Hepatocyte (in vitro differentiated cells): ENCODE data around the gene GPC3. TPM values are rescaled to one million over a fixed set of nuclear protein-coding genes. Genes with fewer than 3 reads are reported as not detected.

Source experiments
- DNase-seq: peaks from one replicate; pipeline ENCODE4 v3.0.0-alpha.2; 2016; ENCODE audit warnings: low spot score
- H2AFZ ChIP-seq: fragments of 200-600 bp; sonication (generic); 2 replicates; pipeline ENCODE4 v1.6.0; 2016; ENCODE audit warnings: antibody characterized with exemption, mild to moderate bottlenecking
- H3K27ac ChIP-seq: fragments of 200-600 bp; sonication (generic); 2 replicates; pipeline ENCODE4 v1.5.1; 2016; ENCODE audit warnings: mild to moderate bottlenecking
- H3K27me3 ChIP-seq: fragments of 200-600 bp; sonication (generic); 2 replicates; pipeline ENCODE4 v1.6.1; 2016
- H3K36me3 ChIP-seq: fragments of 200-600 bp; sonication (generic); replicated peaks from 2 replicates; pipeline ENCODE4 v1.5.1; 2016; ENCODE audit warnings: low read depth; ENCODE audit not compliant: insufficient read depth
- H3K4me1 ChIP-seq: fragments of 200-600 bp; sonication (generic); 2 replicates; pipeline ENCODE4 v1.5.1; 2016; ENCODE audit warnings: mild to moderate bottlenecking, moderate library complexity; ENCODE audit not compliant: insufficient read depth
- H3K4me2 ChIP-seq: fragments of 200-600 bp; sonication (generic); 2 replicates; pipeline ENCODE4 v1.6.0; 2016
- H3K4me3 ChIP-seq: fragments of 200-600 bp; sonication (generic); 2 replicates; pipeline ENCODE4 v1.5.1; 2016; ENCODE audit warnings: mild to moderate bottlenecking
- H3K79me2 ChIP-seq: fragments of 200-600 bp; sonication (generic); 2 replicates; pipeline ENCODE4 v1.6.0; 2017; ENCODE audit warnings: mild to moderate bottlenecking
- H3K9me2 ChIP-seq: fragments of 200-600 bp; sonication (generic); replicated peaks from 2 replicates; pipeline ENCODE4 v1.6.0; 2017; ENCODE audit warnings: mild to moderate bottlenecking; ENCODE audit not compliant: insufficient read depth
- H3K9me3 ChIP-seq: fragments of 200-600 bp; sonication (generic); 2 replicates; pipeline ENCODE4 v1.5.1; 2016; ENCODE audit warnings: low read depth, mild to moderate bottlenecking
- H4K20me1 ChIP-seq: fragments of 200-600 bp; sonication (generic); 2 replicates; pipeline ENCODE4 v1.6.0; 2016; ENCODE audit warnings: mild to moderate bottlenecking; ENCODE audit not compliant: insufficient read depth, poor library complexity, severe bottlenecking
- CTCF ChIP-seq: fragments of 200-600 bp; sonication (generic); IDR thresholded peaks from 2 replicates; pipeline ENCODE4 v1.5.1; 2016; ENCODE audit warnings: antibody characterized with exemption, mild to moderate bottlenecking; ENCODE audit not compliant: poor library complexity
- EZH2 ChIP-seq: fragments of 200-600 bp; sonication (generic); IDR thresholded peaks from 2 replicates; pipeline ENCODE4 v1.6.1; 2016; ENCODE audit warnings: antibody characterized with exemption, mild to moderate bottlenecking, borderline replicate concordance
- EZH2phosphoT487 ChIP-seq: fragments of 200-600 bp; sonication (generic); IDR thresholded peaks from one replicate; pipeline ENCODE4 v1.6.1; 2018; ENCODE audit warnings: antibody characterized with exemption, mild to moderate bottlenecking, low read depth, moderate library complexity; ENCODE audit not compliant: unreplicated experiment, severe bottlenecking
- WGBS: methylation state at CpG from one replicate; pipeline ENCODE4 v1.1.6; 2016; ENCODE audit warnings: low lambda C conversion rate; ENCODE audit errors: missing lambda C conversion rate; 5-methylcytosine and 5-hydroxymethylcytosine counted together
- polyA plus RNA-seq: library from polyadenylated mRNA; unstranded; fragments of >200 nt; fragmentation: Nextera tagmentation; extraction: Ambion mirVana; gene quantifications from 2 replicates; pipeline ENCODE4 v1.2.1, GENCODE V29; 2016
- total RNA-seq: library from RNA; depleted of rRNA; stranded (reverse); fragments of >200 nt; gene quantifications from 2 replicates; pipeline ENCODE4 v1.2.3, GENCODE V29; 2014

Gene GPC3
- total and polyA plus RNA-seq, 2 experiments from 2014 or later: 789 to 860 TPM

GRCh38 chrX:133537142-133537541 lies 448.3 kb downstream of the GPC3 start:
- Histone ChIP-seq H3K79me2 (no peaks in the 10 kb centered on the region), H3K36me3 (no peaks in the 10 kb centered on the region), H3K9me3 (no peaks in the 10 kb centered on the region), H3K27me3 (no peaks in the 10 kb centered on the region), H3K4me2 (no peak overlapping the region), H2AFZ (no peak overlapping the region), H4K20me1 (no peaks in the 10 kb centered on the region), H3K9me2 (no peaks in the 10 kb centered on the region), H3K27ac (no peak overlapping the region), H3K4me3 (no peak overlapping the region), H3K4me1 (no peaks in the 10 kb centered on the region)
- no peak for DNase-seq
- TF ChIP-seq CTCF (no peak), EZH2phosphoT487 (no peak)
- 70% methylated on average over 3 of the region's 3 CpGs for WGBS

DNA sequence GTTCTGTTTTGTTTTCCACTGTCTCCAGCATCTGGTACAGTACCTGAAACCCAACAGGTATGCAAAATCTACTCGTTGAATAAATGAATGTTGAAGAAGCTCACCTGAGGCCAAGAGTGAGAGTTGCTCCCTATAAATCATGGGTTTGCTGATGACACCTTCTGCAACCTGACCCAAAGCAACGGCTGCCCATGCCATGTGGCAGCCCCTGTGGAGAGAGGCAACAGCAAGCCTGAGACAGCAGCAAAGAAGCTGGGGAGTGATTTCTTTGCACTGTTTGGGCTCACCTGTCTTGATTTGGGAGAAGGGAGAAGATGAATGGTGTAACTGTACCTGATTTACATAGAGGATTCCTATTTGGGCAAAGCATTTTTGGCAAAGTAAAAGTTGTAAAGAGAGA lies 450.3 kb downstream of the GPC3 start:
- Histone ChIP-seq H4K20me1 (no peaks in the 10 kb centered on the region), H2AFZ (no peak overlapping the region), H3K9me3 (no peaks in the 10 kb centered on the region), H3K4me2 (no peak overlapping the region), H3K27ac (no peak overlapping the region), H3K36me3 (no peaks in the 10 kb centered on the region), H3K79me2 (no peaks in the 10 kb centered on the region), H3K9me2 (no peaks in the 10 kb centered on the region), H3K27me3 (no peaks in the 10 kb centered on the region), H3K4me1 (no peaks in the 10 kb centered on the region), H3K4me3 (no peak overlapping the region)
- DNase-seq: no peak
- 64% methylated on average over 2 of the region's 2 CpGs for WGBS
- TF ChIP-seq EZH2phosphoT487 (no peak), CTCF (no peak), EZH2 (no peak)

DNA sequence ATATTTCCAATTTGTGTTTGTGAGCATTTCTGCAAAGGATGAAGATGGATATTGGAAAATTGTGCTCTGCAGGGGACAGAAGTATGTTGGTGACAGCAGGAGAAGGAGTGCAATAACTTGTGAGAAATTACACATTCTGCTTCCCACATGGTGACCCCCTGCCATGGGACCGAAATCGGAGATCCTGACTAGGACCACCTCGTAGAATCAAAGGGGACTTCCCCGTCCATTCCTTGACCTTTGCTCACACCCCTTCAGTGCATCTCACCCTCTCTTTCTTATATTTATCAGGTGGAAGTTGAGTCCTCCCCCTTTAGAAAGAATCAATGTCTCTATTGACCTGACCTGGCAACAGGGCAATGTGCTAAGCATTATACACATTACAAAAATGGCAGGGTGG lies 451.2 kb downstream of the GPC3 start:
- Histone ChIP-seq H3K27ac (no peak overlapping the region), H3K9me3 (no peaks in the 10 kb centered on the region), H3K4me3 (no peak overlapping the region), H3K79me2 (no peaks in the 10 kb centered on the region), H2AFZ (no peak overlapping the region), H3K27me3 (no peaks in the 10 kb centered on the region), H3K4me1 (no peaks in the 10 kb centered on the region), H4K20me1 (no peaks in the 10 kb centered on the region), H3K9me2 (no peaks in the 10 kb centered on the region), H3K4me2 (no peak overlapping the region), H3K36me3 (no peaks in the 10 kb centered on the region)
- WGBS: 70% methylated on average over 4 of the region's 4 CpGs
- DNase-seq: no peak
- TF ChIP-seq EZH2phosphoT487: no peak
- no peak for TF ChIP-seq EZH2
- no peak for TF ChIP-seq CTCF

- no peak overlapping the region for H2AFZ ChIP-seq
- 58% methylated on average over 3 of the region's 3 CpGs for WGBS
Measured at GRCh38 chrX:133533249-133533648, 452.1 kb downstream of the GPC3 start.

More at GRCh38 chrX:133533249-133533648, 452.1 kb downstream of the GPC3 start:
- no peaks in the 10 kb centered on the region for H3K27me3 ChIP-seq
- no peak overlapping the region for H3K4me2 ChIP-seq
- H3K4me1 ChIP-seq: no peaks in the 10 kb centered on the region
- no peak for DNase-seq
- H4K20me1 ChIP-seq: no peaks in the 10 kb centered on the region
- H3K4me3 ChIP-seq: no peak overlapping the region
- no peak for TF ChIP-seq EZH2phosphoT487
- TF ChIP-seq EZH2: no peak
- no peak for TF ChIP-seq CTCF
- H3K36me3 ChIP-seq: no peaks in the 10 kb centered on the region
- no peaks in the 10 kb centered on the region for H3K79me2 ChIP-seq
- no peaks in the 10 kb centered on the region for H3K9me3 ChIP-seq
- no peaks in the 10 kb centered on the region for H3K9me2 ChIP-seq
- H3K27ac ChIP-seq: no peak overlapping the region
